Measurements from ENCODE around the gene PCDHGA6.

Gene PCDHGA6

GRCh38 chr5:141422742-141423291, 49.1 kb downstream of the PCDHGA6 start:
- no peak for DNase-seq

GRCh38 chr5:141427783-141428426, 54.2 kb downstream of the PCDHGA6 start:
- DNase-seq = no peak

All from activated gamma-delta T cell treated with Interleukin-2 at 50 U/mL for 16 hours (primary cell).